Measurements from ENCODE around the gene ATP6V0B.

The ATP6V0B gene

DNA sequence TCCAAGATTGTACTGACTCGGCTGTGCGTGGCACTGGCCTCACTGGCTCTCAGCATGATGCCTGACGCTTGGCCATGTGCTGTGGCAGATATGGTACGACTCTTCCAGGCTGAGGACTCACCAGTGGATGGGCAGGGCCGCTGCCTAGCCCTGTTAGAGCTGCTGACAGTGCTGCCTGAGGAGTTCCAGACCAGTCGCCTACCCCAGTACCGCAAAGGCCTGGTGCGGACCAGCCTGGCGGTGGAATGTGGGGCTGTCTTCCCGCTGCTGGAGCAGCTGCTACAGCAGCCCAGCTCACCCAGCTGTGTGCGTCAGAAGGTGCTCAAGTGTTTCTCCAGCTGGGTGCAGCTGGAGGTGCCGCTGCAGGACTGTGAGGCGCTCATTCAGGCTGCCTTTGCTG is 25.1 kb upstream of the ATP6V0B start:
- no peaks in the 10 kb centered on the region for H3K9me3 ChIP-seq (ENCODE audit: severe bottlenecking)
- no peak overlapping the region for H3K4me3 ChIP-seq (ENCODE audit: low read depth, low read length)
- H3K36me3 ChIP-seq = peaks cover 14% of the 10 kb centered on the region
- no peak overlapping the region; the same call in 1 of the 2 replicates for H3K27ac ChIP-seq
- H3K27me3 ChIP-seq (ENCODE audit: insufficient read depth, low read depth, severe bottlenecking) = no peaks in the 10 kb centered on the region
- DNase-seq = no peak
- TF ChIP-seq, protein P1, sequence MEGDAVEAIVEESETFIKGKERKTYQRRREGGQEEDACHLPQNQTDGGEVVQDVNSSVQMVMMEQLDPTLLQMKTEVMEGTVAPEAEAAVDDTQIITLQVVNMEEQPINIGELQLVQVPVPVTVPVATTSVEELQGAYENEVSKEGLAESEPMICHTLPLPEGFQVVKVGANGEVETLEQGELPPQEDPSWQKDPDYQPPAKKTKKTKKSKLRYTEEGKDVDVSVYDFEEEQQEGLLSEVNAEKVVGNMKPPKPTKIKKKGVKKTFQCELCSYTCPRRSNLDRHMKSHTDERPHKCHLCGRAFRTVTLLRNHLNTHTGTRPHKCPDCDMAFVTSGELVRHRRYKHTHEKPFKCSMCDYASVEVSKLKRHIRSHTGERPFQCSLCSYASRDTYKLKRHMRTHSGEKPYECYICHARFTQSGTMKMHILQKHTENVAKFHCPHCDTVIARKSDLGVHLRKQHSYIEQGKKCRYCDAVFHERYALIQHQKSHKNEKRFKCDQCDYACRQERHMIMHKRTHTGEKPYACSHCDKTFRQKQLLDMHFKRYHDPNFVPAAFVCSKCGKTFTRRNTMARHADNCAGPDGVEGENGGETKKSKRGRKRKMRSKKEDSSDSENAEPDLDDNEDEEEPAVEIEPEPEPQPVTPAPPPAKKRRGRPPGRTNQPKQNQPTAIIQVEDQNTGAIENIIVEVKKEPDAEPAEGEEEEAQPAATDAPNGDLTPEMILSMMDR (IDR thresholded peaks at IDR 0.05; ENCODE audit: low read depth, low read length) = no peak

GRCh38 chr1:43951021-43951985 is 23.5 kb upstream of the ATP6V0B start:
- no peak for DNase-seq
- Histone ChIP-seq H3K27me3 (ENCODE audit: insufficient read depth, low read depth, severe bottlenecking) (no peaks in the 10 kb centered on the region), H3K9me3 (ENCODE audit: severe bottlenecking) (no peaks in the 10 kb centered on the region), H3K36me3 (peaks cover 19% of the 10 kb centered on the region), H3K27ac (peak overlapping the region; percentile 56), H3K4me3 (ENCODE audit: low read depth, low read length) (no peak overlapping the region)
- TF ChIP-seq, protein P1 (IDR thresholded peaks at IDR 0.05; ENCODE audit: low read depth, low read length) = no peak

- no peaks in the 10 kb centered on the region for H3K9me3 ChIP-seq (ENCODE audit: severe bottlenecking)
- peak overlapping the region; percentile 79 for H3K27ac ChIP-seq
- DNase-seq = peak; percentile 97
- H3K27me3 ChIP-seq (ENCODE audit: insufficient read depth, low read depth, severe bottlenecking) = no peaks in the 10 kb centered on the region
- H3K36me3 ChIP-seq = peaks cover 34% of the 10 kb centered on the region
- H3K4me3 ChIP-seq (ENCODE audit: low read depth, low read length) = peak overlapping the region; percentile 29
- TF ChIP-seq, protein P1 (IDR thresholded peaks at IDR 0.05; ENCODE audit: low read depth, low read length) = no peak
Measured at GRCh38 chr1:43952731-43953346, 21.9 kb upstream of the ATP6V0B start.

- H3K27me3 ChIP-seq (ENCODE audit: insufficient read depth, low read depth, severe bottlenecking) = no peaks in the 10 kb centered on the region
- no peaks in the 10 kb centered on the region for H3K9me3 ChIP-seq (ENCODE audit: severe bottlenecking)
- H3K4me3 ChIP-seq (ENCODE audit: low read depth, low read length) = peak overlapping the region; percentile 29
- TF ChIP-seq, protein P1 (IDR thresholded peaks at IDR 0.05; ENCODE audit: low read depth, low read length) = no peak
- peak overlapping the region; percentile 79 for H3K27ac ChIP-seq
- DNase-seq = peak; percentile 38
- peaks cover 39% of the 10 kb centered on the region for H3K36me3 ChIP-seq
Measured at GRCh38 chr1:43953361-43953760, 21.4 kb upstream of the ATP6V0B start.

DNA sequence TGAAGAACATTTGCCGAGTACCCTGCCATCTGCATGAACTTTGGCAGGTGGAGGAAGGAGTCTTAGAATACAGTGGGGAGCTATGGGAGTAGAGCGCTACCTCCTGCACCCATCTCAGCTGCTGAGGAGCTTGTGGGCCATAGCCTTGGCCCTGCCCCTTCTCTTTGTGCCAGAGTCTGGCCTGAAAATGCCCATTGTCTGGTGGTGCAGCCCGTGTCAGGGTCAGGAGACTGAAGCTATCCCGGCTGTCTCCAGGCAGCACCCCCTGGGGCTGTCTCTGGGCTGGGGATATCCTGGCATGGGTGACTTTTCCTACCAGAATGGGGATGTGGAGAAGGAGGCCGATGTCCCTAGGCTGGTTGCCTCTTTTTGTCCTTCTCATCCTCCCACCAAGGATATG is 20.7 kb upstream of the ATP6V0B start:
- no peak overlapping the region for H3K4me3 ChIP-seq (ENCODE audit: low read depth, low read length)
- H3K27me3 ChIP-seq (ENCODE audit: insufficient read depth, low read depth, severe bottlenecking) = no peaks in the 10 kb centered on the region
- peak overlapping the region; percentile 79 for H3K27ac ChIP-seq
- TF ChIP-seq, protein P1 (IDR thresholded peaks at IDR 0.05; ENCODE audit: low read depth, low read length) = no peak
- no peaks in the 10 kb centered on the region for H3K9me3 ChIP-seq (ENCODE audit: severe bottlenecking)
- DNase-seq = no peak
- H3K36me3 ChIP-seq = peaks cover 46% of the 10 kb centered on the region

All from WERI-Rb-1 (cell line).